BJ (cell line): ENCODE results near the gene DEUP1. TPM values are rescaled to one million over a fixed set of nuclear protein-coding genes. Genes with fewer than 3 reads are reported as not detected.

Experiments
- CTCF ChIA-PET: fragments of 350-600 bp; formaldehyde crosslinking; extraction: SDS; loops from one replicate; lab custom pipeline; 2021; ENCODE audit warnings: antibody characterized with exemption, inconsistent platforms; lab: Yijun Ruan, JAX
- POLR2A ChIA-PET: fragments of 300-600 bp; sonication (Branson Sonifier 250); formaldehyde crosslinking; extraction: SDS; loops from one replicate; lab custom pipeline; 2021; ENCODE audit warnings: antibody characterized with exemption; lab: Charles Lee
- DNase-seq: peaks from one replicate; pipeline ENCODE4 v3.0.0-alpha.2; 2011; ENCODE audit warnings: low read depth
- H3K27me3 ChIP-seq: 2 replicates; pipeline ENCODE4 v1.6.0; 2011; ENCODE audit warnings: low read length; ENCODE audit not compliant: control insufficient read depth, insufficient read depth
- H3K36me3 ChIP-seq: 2 replicates; pipeline ENCODE4 v1.5.1; 2011; ENCODE audit warnings: low read length; ENCODE audit not compliant: control insufficient read depth, insufficient read depth
- H3K4me3 ChIP-seq: 2 replicates; pipeline ENCODE4 v1.5.1; 2011; ENCODE audit warnings: low read depth, mild to moderate bottlenecking, control low read depth, low read length
- polyA plus RNA-seq: library from polyadenylated mRNA; depleted of rRNA; stranded (reverse); fragments of >200 nt; gene quantifications from 2 replicates; pipeline ENCODE4 v1.2.3, GENCODE V29; 2011
- TF ChIP-seq, protein P1 (sequence below): IDR thresholded peaks from 2 replicates; pipeline ENCODE4 v1.5.1; 2011; ENCODE audit warnings: low read depth, mild to moderate bottlenecking, control low read depth, inconsistent platforms, low read length, moderate library complexity; ENCODE audit not compliant: insufficient read depth

The DEUP1 gene
- polyA plus RNA-seq, 1 experiment: not detected

DNA sequence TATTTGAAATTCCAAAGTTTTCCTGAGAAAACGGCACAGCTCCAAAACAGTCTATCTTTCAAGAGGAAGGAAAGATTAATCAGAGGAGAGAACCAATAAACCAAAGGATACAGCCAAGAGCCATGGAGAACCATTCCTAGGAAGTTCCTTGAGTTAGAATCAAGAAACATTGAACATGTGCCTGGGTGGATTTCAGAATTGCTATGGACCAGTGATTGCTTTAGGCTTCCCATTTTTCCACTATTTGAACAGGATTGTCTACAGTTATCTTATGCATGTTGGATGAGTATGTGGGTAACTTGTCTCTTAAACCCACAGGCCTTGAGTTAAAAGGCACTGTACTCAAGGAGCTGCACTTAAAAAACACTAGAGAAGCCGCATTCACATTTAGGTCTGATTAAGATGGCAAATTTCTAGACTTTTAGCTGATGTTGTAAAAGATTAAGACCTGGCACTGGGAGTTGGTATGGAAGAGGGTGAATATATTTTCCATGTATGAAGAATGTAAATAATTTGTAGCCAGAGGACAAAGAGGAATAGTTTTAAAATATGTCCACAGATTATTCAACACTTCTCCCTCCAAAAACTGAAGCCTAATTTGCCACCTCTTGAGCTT, 11.2 kb upstream of the DEUP1 start:
- POLR2A ChIA-PET: no interaction called here
- CTCF ChIA-PET: no interaction called here
- TF ChIP-seq, protein P1, sequence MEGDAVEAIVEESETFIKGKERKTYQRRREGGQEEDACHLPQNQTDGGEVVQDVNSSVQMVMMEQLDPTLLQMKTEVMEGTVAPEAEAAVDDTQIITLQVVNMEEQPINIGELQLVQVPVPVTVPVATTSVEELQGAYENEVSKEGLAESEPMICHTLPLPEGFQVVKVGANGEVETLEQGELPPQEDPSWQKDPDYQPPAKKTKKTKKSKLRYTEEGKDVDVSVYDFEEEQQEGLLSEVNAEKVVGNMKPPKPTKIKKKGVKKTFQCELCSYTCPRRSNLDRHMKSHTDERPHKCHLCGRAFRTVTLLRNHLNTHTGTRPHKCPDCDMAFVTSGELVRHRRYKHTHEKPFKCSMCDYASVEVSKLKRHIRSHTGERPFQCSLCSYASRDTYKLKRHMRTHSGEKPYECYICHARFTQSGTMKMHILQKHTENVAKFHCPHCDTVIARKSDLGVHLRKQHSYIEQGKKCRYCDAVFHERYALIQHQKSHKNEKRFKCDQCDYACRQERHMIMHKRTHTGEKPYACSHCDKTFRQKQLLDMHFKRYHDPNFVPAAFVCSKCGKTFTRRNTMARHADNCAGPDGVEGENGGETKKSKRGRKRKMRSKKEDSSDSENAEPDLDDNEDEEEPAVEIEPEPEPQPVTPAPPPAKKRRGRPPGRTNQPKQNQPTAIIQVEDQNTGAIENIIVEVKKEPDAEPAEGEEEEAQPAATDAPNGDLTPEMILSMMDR: no peak

DNA sequence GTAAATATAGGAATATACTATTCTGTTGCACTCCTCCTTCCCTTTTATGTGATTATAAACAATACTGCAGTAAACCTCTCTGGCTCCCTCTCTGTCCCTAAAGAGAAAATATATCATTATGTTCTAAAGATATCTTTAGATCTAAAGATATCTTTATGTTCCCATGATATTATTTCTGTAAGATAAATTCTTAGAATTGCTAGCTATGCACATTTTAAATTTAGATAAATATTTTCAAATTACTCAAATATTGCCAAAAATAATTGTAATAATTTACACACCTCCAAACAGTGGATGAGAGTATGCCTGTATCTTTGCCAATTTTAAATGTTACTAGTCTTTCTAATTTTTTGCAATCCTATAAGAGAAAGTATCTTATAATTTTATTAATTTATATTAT, 10.3 kb upstream of the DEUP1 start:
- no peaks in the 10 kb centered on the region for H3K27me3 ChIP-seq
- no peak for DNase-seq
- no peak overlapping the region for H3K4me3 ChIP-seq
- TF ChIP-seq, protein P1: no peak
- H3K36me3 ChIP-seq: no peaks in the 10 kb centered on the region
- POLR2A ChIA-PET: no interaction called here
- CTCF ChIA-PET: no interaction called here

More for the DNA sequence above, 11.2 kb upstream of the DEUP1 start:
- no peak for DNase-seq
- no peaks in the 10 kb centered on the region for H3K36me3 ChIP-seq
- no peak overlapping the region for H3K4me3 ChIP-seq
- H3K27me3 ChIP-seq: no peaks in the 10 kb centered on the region

DNA sequence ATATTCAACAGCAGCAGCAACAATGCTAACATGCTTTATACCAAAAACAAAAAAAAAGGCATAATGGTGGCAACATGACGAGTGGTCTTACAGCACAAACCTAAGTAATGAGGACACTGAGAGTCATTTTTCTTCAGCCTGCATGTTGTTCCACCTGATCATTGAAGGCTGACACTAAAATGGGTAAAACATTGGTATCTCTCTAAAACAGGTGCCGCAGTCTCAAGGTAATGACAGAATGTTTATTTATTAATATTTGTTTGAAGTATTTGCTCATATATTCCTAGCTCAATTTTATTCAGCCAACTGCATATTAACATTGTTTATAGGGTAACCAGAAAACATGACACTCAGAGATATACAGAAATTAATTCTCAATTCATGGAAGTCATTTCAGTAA, 8.3 kb upstream of the DEUP1 start:
- no peak overlapping the region for H3K4me3 ChIP-seq
- no peaks in the 10 kb centered on the region for H3K27me3 ChIP-seq
- DNase-seq: no peak
- ChIA-PET CTCF (no interaction called here), POLR2A (no interaction called here)
- TF ChIP-seq, protein P1: no peak
- no peaks in the 10 kb centered on the region for H3K36me3 ChIP-seq

DNA sequence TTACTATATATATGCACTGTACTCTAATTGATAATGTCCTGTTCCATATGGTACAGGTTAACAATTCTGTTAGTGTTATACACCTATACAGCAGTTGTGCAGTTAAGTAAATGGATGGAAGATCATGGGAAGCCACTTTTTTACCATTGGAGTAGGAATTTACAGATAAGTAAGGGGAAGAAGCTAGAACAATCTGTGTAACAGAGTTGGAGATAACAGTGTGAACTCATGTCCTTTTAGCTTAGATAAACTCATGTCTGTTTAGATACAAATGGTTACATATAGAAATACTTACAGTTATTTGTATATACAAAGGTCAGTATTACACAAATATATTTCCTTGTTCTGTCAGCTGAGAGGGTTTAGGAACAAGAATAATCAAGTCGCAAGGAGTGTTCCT, 6.8 kb upstream of the DEUP1 start:
- CTCF ChIA-PET: no interaction called here
- TF ChIP-seq, protein P1: no peak
- no peaks in the 10 kb centered on the region for H3K27me3 ChIP-seq
- no peak for DNase-seq
- H3K36me3 ChIP-seq: no peaks in the 10 kb centered on the region
- POLR2A ChIA-PET: interaction anchor here (0.7 kb wide), 1 partner anchor 818 kb away, joined by 3 read pairs; no protein-coding TSS in a partner anchor
- no peak overlapping the region for H3K4me3 ChIP-seq

DNA sequence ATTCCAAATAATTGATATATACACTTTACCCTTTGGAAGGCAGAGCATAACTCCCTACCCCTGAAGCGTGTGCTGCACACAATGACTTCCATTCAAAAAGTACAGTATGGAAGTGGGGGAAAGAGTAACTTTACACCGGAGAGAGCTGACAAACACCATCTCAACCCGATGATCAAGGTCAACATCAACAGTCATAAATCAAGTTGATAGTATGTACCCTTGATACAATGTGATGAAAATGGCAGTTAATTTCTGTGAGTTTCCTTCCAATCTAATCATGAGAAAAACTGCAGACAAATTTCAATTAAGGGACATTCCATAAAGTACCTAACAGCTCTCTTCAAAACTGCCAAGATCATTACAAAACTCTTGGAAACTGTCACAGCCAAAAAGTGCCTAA, 6.0 kb upstream of the DEUP1 start:
- TF ChIP-seq, protein P1: no peak
- DNase-seq: no peak
- H3K36me3 ChIP-seq: no peaks in the 10 kb centered on the region
- ChIA-PET POLR2A (interaction anchor here (0.7 kb wide), 1 partner anchor 817 kb away, joined by 3 read pairs; no protein-coding TSS in a partner anchor), CTCF (no interaction called here)
- H3K4me3 ChIP-seq: no peak overlapping the region
- H3K27me3 ChIP-seq: no peaks in the 10 kb centered on the region
